HG03442 (cell line): ENCODE data around the gene IRS2.
"Not testable (repeated sequence)": the region's sequence is repeated elsewhere in the genome, so short reads cannot be mapped to it uniquely, and the experiment has no call there.

Experiments
- ATAC-seq: cut with Tn5 transposase; IDR thresholded peaks from one replicate; pipeline ENCODE4 v1.9.1; 2021; ENCODE audit warnings: mild to moderate bottlenecking, moderate library complexity; ENCODE audit not compliant: unreplicated experiment

Gene IRS2

GRCh38 chr13:109733550-109733949 is 52.8 kb downstream of the IRS2 start:
- ATAC-seq: no peak

- not testable (repeated sequence) for ATAC-seq
These were observed 53.8 kb downstream of the IRS2 start for GRCh38 chr13:109732470-109733170.

GRCh38 chr13:109730812-109731335 is 55.5 kb downstream of the IRS2 start:
- no peak for ATAC-seq

GRCh38 chr13:109728791-109729731 is 57.3 kb downstream of the IRS2 start:
- no peak for ATAC-seq

GRCh38 chr13:109728061-109728460 is 58.3 kb downstream of the IRS2 start:
- ATAC-seq: no peak

- ATAC-seq: no peak
These were observed 59.1 kb downstream of the IRS2 start for GRCh38 chr13:109727251-109727650.

GRCh38 chr13:109725995-109726637 is 60.3 kb downstream of the IRS2 start:
- no peak for ATAC-seq

- ATAC-seq: no peak
These were observed 61.1 kb downstream of the IRS2 start for GRCh38 chr13:109725297-109725696.

GRCh38 chr13:109724603-109725002 is 61.8 kb downstream of the IRS2 start:
- no peak for ATAC-seq

GRCh38 chr13:109723046-109723445 is 63.3 kb downstream of the IRS2 start:
- ATAC-seq: no peak

- no peak for ATAC-seq
These were observed 64.3 kb downstream of the IRS2 start for GRCh38 chr13:109722068-109722467.

- ATAC-seq: no peak
These were observed 65.6 kb downstream of the IRS2 start for GRCh38 chr13:109720758-109721184.

- ATAC-seq: no peak
These were observed 66.3 kb downstream of the IRS2 start for GRCh38 chr13:109719962-109720646.

GRCh38 chr13:109718726-109719125 is 67.7 kb downstream of the IRS2 start:
- ATAC-seq: no peak

- ATAC-seq: no peak
These were observed 68.7 kb downstream of the IRS2 start for GRCh38 chr13:109717686-109718085.

- ATAC-seq: no peak
These were observed 70.5 kb downstream of the IRS2 start for GRCh38 chr13:109715902-109716301.

- no peak for ATAC-seq
These were observed 72.7 kb downstream of the IRS2 start for GRCh38 chr13:109713681-109714080.

- ATAC-seq: no peak
These were observed 74.2 kb downstream of the IRS2 start for GRCh38 chr13:109712124-109712722.

- ATAC-seq: no peak
These were observed 78.4 kb downstream of the IRS2 start for GRCh38 chr13:109707742-109708617.
